Anterior cingulate cortex (tissue), 58 donors: ENCODE measurements around the gene PITPNC1.
"Not testable (repeated sequence)": the region's sequence is repeated elsewhere in the genome, so short reads cannot be mapped to it uniquely, and the experiment has no call there.

Experiments used
- DNase-seq, 58 donors: peaks; one replicate each; lab custom pipeline; 2025; lab: John Stamatoyannopoulos, UW

Gene PITPNC1

GRCh38 chr17:67376737-67377487, at the start of gene PITPNC1:
TSS of gene PITPNC1 (plus strand) at chr17:67377281.
- peak in 57 of 58 donors; percentile 46 to 92 (median 82) for DNase-seq

DNA sequence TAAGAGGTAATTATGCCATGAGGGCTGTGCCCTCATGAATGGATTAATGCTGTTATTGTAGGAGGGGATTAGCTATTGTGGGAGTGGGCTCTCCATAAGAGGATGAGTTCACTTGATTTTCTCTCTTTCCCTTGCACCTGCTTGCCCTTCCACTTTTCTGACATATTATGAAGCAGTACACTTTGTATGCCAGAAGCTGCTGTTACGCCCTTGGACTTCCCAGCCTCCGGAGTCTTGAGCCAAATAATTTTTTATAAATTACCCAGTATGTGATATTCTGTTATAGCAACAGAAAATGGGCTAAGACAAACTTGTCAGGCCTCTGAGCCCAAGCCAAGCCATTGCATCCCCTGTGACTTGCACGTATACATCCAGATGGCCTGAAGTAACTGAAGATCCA, 49.1 kb upstream of the PITPNC1 start:
- DNase-seq: no peak

DNA sequence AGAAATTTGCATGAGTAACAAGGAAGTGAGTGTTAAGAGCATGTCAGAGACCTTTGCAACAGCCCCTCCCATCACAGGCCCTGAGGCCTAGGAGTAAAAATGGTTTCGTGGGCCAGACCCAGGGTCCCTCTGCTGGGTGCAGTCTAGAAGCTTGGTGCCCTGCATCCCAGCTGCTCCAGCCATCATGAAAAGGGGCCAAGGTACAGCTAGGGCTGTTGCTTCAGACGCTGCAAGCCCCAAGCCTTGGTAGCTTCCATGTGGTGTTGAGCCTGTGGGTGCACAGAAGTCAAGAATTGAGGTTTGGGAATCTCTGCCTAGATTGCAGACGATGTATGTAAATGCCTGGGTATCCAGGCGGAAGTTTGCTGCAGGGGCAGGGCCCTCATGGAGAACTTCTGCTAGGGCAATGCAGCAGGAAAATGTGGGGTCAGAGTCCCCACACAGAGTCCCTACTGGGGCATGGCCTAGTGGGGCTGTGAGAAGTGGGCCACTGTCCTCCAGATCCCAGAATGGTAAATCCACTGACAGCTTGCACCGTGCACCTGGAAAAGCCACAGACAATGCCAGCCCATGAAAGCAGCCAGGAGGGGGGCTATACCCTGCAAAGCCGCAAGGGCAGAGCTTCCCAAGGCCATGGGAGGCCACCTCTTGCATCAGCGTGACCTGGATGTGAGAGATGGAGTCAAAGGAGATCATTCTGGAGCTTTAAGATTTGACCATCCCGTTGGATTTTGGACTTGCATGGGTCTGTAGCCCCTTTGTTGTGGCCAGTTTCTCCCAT, 45.5 kb upstream of the PITPNC1 start:
- not testable (repeated sequence) for DNase-seq

DNA sequence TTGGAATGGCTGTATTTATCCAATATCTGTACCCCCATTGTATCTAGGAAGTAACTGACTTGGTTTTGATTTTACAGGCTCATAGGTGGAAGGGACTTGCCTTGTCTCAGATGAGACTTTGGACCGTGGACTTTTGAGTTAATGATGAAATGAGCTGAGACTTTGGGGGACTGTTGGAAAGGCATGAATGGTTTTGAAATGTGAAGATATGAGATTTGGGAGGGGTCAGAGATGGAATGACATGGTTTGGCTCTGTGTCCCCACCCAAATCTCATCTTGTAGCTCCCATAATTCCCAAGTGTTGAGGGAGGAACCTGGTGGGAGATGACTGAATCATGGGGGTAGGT, 44.9 kb upstream of the PITPNC1 start:
- not testable (repeated sequence) for DNase-seq

DNA sequence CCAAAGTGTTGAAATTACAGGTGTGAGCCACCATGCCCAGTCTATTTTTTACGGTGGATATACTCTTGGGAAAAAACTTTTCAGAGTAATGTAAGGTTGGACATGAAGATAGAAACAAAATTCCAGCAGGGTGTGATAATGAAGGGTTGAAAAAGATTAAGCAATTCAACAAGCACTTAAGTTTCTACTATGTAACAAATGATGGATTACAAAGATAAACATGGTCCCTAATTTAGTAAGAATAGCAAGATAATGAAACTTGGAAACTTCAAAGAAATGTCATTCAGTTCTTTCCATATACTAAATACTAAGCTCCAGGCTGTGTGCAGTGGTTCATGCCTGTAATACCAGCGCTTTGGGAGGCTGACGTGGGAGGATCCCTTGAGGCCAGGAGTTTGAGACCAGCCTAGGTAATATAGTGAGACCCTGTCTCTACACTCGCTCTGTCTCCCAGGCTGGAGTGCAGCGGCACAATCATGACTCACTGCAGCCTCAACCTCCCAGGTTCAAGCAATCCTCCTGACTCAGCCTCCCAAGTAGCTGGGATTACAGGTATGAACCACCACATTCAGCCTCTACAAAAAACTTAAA, 41.7 kb upstream of the PITPNC1 start:
- DNase-seq: no peak

- DNase-seq: no peak
Observed at GRCh38 chr17:67336859-67337258, 40.2 kb upstream of the PITPNC1 start.

GRCh38 chr17:67338353-67338752, 38.7 kb upstream of the PITPNC1 start:
- not testable (repeated sequence) for DNase-seq

DNA sequence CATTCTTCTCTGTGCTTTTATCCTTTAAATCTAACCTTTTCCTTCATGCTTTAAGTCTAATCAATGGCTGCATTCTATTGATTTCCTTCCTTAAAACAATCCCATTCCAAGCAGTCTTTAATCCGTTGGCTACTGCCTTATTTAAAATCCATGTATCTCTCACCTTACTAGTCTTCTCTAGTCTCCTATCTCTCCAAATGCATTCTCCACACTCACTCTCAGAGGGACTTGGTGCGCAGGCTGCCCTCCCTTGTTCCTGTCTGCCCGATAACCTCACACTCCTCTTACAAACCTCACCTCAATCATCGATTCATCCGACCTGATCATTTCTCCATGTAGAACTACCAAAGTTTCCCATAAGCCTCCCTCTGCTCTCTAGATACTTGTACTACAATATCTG, 33.8 kb upstream of the PITPNC1 start:
- DNase-seq: no peak

- no peak for DNase-seq
Observed at GRCh38 chr17:67347826-67348225, 29.3 kb upstream of the PITPNC1 start.

DNA sequence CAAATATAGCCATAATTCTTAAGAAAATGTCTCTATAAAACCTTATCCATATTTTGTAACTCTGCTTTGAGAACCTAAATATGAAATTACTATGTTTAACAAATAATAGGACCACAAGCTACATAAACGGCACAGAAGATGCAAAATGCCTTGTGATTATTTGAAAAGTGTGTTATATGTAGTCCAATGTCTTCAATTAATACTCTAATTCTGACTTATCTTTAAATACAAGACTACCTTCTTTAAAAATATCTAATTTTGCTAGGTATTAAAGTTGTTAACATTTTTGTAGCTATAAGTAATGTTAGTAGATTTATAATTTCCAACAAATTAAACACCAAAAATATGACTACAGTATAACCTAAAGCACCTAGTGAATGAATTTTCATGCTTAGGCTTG, 27.7 kb upstream of the PITPNC1 start:
- DNase-seq: no peak

DNA sequence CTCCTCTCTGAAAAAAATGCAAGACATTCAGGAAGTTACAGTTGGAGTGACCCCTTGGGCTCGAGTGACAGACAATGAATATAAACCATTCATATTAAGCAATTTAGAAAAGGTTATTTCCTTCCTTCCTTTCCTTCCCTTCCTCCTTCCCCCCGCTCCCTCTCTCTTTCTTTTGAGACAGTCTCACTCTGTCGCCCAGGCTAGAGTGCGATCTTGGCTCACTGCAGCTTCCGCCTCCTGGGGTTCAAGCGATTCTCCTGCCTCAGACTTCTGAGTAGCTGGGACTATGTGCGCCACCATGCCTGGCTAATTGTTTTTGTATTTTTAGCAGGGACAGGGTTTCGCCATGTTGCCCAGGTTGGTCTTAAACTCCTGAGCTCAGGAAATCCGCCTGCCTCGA, 23.9 kb upstream of the PITPNC1 start:
- DNase-seq: no peak

DNA sequence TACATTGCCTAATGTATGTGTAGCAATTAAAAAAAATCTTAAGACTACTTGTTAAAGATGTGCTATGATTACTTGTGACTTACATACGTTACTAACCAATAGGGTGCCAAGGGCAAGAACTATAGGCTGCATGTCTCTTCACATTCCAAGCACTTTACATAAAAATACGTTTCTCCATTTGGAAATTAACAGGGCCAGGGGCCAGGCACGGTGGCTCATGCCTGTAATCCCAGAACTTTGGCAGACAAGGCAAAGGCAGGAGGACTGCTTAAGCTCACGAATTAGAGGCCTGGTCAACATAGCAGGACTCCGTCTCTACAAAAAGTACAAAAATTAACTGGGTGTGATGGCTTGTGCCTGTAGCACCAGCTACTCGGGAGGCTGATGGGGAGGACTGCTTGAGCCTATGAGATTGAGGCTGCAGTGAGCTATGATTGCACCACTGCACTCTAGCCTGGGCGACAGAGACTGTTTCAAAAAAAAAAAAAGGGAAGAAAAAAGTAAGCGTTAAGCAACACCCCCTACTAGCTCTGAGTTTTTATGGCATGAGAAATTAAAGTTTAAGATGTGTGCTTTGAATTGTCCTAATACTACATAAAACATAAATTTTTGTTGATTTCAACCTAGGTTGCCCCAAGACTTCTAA, 23.0 kb upstream of the PITPNC1 start:
- no peak for DNase-seq

GRCh38 chr17:67358612-67359011, 18.5 kb upstream of the PITPNC1 start:
- DNase-seq: no peak

DNA sequence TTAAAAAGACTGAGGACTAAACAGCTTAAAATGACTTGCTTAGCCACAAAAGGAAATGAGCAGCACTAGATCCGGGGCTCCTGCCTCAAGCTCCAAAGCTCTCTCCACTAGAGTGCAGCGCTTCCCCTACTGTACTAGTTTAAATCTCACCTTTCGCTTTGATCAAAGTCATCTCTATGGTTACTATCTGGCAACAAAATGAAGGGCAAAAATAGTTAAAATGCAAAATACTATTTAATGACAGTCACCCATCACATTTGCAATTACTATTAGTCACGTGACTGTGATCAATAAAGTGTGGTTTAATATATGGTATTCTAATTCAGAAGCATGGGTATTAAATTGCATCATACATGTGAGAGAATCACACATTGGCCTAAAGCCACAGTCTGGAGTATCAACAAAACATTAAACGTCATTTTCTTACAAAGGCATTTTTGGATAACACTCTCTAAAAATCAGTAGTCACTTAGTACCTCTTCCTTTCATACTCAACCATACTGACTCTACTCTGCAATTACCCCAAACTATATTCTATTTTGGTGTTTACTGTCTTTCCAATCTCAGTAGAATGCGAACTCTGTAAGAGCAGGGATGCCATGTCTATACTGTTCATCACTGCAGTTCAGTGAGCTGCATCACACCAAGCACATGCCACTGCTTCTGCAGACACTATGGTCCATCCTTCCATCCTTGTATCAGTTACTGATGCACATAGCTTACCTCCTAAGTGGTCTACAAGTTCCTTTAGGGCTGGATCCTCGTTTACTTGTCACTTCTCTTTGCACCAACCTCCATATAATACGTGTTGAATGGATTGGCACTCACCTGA, 16.9 kb upstream of the PITPNC1 start:
- no peak for DNase-seq

DNA sequence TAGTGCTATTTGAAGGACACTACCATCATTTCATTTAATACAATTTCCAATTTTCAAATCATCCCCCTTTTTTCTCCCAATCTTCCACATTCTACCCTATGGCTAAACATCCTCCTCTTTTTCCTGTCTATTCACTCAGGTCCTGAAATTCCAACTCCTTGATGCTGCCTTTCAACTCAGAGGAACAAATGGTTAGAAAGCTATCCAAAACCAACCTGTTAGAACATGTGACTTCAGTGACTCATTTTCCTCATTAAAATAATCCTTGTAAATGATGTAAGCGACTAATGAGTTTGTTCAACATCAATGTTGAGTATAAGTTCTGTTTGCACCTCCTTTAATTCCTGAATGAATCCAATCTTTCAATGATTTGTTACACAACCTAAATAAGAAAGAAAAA, 16.2 kb upstream of the PITPNC1 start:
- DNase-seq: no peak

DNA sequence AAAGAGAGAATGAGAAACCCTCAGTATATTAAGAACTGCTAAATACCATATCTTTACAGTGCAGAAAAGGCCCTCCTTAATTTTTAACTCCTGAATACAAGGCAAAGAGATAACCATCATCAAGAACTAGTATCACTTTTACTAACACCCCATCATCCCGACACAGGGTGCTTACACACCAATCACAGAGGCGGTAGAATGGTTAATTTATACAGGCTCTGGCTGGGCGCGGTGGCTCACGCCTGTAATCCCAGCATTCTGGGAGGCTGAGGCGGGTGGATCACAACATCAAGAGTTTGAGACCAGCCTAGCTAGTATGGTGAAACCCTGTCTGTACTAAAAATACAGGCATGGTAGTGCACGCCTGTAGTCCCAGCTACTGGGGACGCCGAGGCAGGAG, 14.9 kb upstream of the PITPNC1 start:
- no peak for DNase-seq

DNA sequence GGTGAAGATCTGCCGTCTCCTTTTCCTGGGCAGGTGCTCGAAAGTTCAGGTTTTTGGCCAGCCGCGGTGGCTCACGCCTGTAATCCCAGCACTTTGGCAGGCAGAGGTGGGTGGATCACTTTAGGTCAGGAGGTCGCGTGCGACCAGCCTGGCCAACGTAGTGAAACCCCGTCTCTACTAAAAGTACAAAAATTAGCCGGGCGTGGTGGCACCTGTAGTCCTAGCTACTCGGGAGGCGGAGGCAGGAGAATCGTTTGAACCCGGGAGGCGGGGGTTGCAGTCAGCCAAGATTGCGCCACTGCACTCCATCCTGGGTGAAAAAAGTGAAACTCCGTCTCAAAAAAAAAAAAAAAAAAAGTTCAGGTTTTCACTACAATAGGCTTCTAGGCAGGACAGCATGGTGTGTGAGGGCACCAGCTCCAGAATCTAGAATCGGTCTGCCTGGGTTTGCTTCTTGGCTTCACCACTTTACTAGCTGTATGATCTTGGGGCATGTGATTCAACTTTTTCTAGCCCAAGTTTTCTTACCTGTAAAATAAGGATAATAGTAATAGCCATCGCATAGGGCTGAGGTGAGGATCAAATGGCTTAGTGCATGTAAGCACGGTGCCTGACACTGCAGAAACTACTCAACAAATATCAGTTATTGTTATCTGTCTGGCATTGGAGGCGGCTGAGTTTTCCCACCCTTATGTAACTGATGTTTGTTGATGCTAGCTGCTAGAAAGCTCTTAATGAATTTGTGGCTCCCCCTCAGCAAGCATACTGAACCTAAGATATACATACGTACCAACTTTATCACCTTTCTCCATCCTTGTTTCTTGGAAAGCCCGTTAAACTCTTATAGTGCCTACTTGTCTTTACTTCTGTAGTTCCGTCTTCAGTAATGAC, 12.0 kb upstream of the PITPNC1 start:
- DNase-seq: no peak

- DNase-seq: no peak
Observed at GRCh38 chr17:67365738-67366192, 11.3 kb upstream of the PITPNC1 start.
